ENCODE measurements around the gene TRMT1.
"Not testable (repeated sequence)": the region's sequence is repeated elsewhere in the genome, so short reads cannot be mapped to it uniquely, and the experiment has no call there.

Gene TRMT1

GRCh38 chr19:13116282-13117175 lies at the start of gene TRMT1:
TSS of gene TRMT1 (minus strand) at chr19:13116740. CDS start at chr19:13116399, 341 bp downstream.
- DNase-seq (ENCODE audit: low read depth in 2 of 2): peak; percentile 84 to 85

GRCh38 chr19:13166151-13166550 lies 49.6 kb upstream of the TRMT1 start:
- not testable (repeated sequence) for DNase-seq (ENCODE audit: low read depth in 2 of 2)

- no peak for DNase-seq (ENCODE audit: low read depth in 2 of 2)
These were observed 48.8 kb upstream of the TRMT1 start for GRCh38 chr19:13165162-13165997.

GRCh38 chr19:13164343-13165161 lies 48.0 kb upstream of the TRMT1 start:
- no peak for DNase-seq (ENCODE audit: low read depth in 2 of 2)

GRCh38 chr19:13163609-13164342 lies 47.2 kb upstream of the TRMT1 start:
- DNase-seq (ENCODE audit: low read depth in 2 of 2): peak in 1 of 2 experiments; percentile 54

GRCh38 chr19:13162724-13163608 lies 46.4 kb upstream of the TRMT1 start:
- DNase-seq (ENCODE audit: low read depth in 2 of 2): peak; percentile 91 to 92

- no peak for DNase-seq (ENCODE audit: low read depth in 2 of 2)
These were observed 44.0 kb upstream of the TRMT1 start for GRCh38 chr19:13160557-13160956.

- no peak for DNase-seq (ENCODE audit: low read depth in 2 of 2)
These were observed 43.2 kb upstream of the TRMT1 start for GRCh38 chr19:13159713-13160112.

- no peak for DNase-seq (ENCODE audit: low read depth in 2 of 2)
These were observed 39.2 kb upstream of the TRMT1 start for GRCh38 chr19:13155472-13156359.

GRCh38 chr19:13154911-13155471 lies 38.5 kb upstream of the TRMT1 start:
- DNase-seq (ENCODE audit: low read depth in 2 of 2): no peak

GRCh38 chr19:13154241-13154778 lies 37.8 kb upstream of the TRMT1 start:
- DNase-seq (ENCODE audit: low read depth in 2 of 2): peak; percentile 76

- DNase-seq (ENCODE audit: low read depth in 2 of 2): no peak
These were observed 37.2 kb upstream of the TRMT1 start for GRCh38 chr19:13153569-13154240.

GRCh38 chr19:13152974-13153568 lies 36.5 kb upstream of the TRMT1 start:
- peak; percentile 91 for DNase-seq (ENCODE audit: low read depth in 2 of 2)

- DNase-seq (ENCODE audit: low read depth in 2 of 2): no peak
These were observed 35.9 kb upstream of the TRMT1 start for GRCh38 chr19:13152356-13152973.

- DNase-seq (ENCODE audit: low read depth in 2 of 2): peak; percentile 95 to 96
These were observed 35.2 kb upstream of the TRMT1 start for GRCh38 chr19:13151605-13152355.

GRCh38 chr19:13150931-13151604 lies 34.5 kb upstream of the TRMT1 start:
- DNase-seq (ENCODE audit: low read depth in 2 of 2): no peak
